PC-3 (cell line): ENCODE data around the gene UNC5B. TPM values are rescaled to one million over a fixed set of nuclear protein-coding genes. Genes with fewer than 3 reads are reported as not detected.

Source experiments
- ATAC-seq: fragments of 200-7000 bp; cut with Tn5 transposase; 2 replicates; pipeline ENCODE4 v1.9.1; 2020; ENCODE audit warnings: mild to moderate bottlenecking, moderate library complexity
- BruUV-seq: library from RNA; stranded (reverse); fragments of 400-500 nt; replicated peaks from 2 replicates; lab custom pipeline; 2021; lab: Mats Ljungman, UMichigan
- CTCF ChIA-PET: fragments of 300-600 bp; sonication (Branson Sonifier 250); formaldehyde crosslinking; loops from one replicate; lab custom pipeline; 2022; ENCODE audit warnings: antibody characterized with exemption; lab: Charles Lee
- POLR2A ChIA-PET: fragments of 300-600 bp; sonication (Branson Sonifier 250); formaldehyde crosslinking; loops from one replicate; lab custom pipeline; 2022; ENCODE audit warnings: antibody characterized with exemption; ENCODE audit not compliant: unreplicated experiment; lab: Charles Lee
- DNase-seq: peaks from one replicate; pipeline ENCODE4 v3.0.0-alpha.2; 2015
- H2AFZ ChIP-seq: fragments of 300-600 bp; sonication (generic); 2 replicates; pipeline ENCODE4 v1.6.0; 2016; ENCODE audit warnings: antibody characterized with exemption, low read length
- H3F3A ChIP-seq: fragments of 300-600 bp; sonication (generic); one replicate; pipeline ENCODE4 v1.6.0; 2017; ENCODE audit warnings: antibody characterized with exemption, low read length, control low read depth, mild to moderate bottlenecking; ENCODE audit not compliant: unreplicated experiment
- H3K27ac ChIP-seq: fragments of 300-600 bp; sonication (generic); 2 replicates; pipeline ENCODE4 v1.5.1; 2016; ENCODE audit warnings: mild to moderate bottlenecking, low read length
- H3K27me3 ChIP-seq: fragments of 300-600 bp; sonication (generic); 2 replicates; pipeline ENCODE4 v1.6.1; 2016; ENCODE audit warnings: low read length, mixed read lengths
- H3K36me3 ChIP-seq: fragments of 300-600 bp; sonication (generic); 2 replicates; pipeline ENCODE4 v1.6.1; 2016; ENCODE audit warnings: low read depth, mixed run types, low read length, mixed read lengths
- H3K4me1 ChIP-seq: fragments of 300-600 bp; sonication (generic); 2 replicates; pipeline ENCODE4 v1.5.1; 2016; ENCODE audit warnings: low read length; ENCODE audit not compliant: insufficient read depth
- H3K4me2 ChIP-seq: fragments of 300-600 bp; sonication (generic); 2 replicates; pipeline ENCODE4 v1.6.0; 2016; ENCODE audit warnings: low read length
- H3K4me3 ChIP-seq: fragments of 300-600 bp; sonication (generic); 2 replicates; pipeline ENCODE4 v1.5.1; 2016; ENCODE audit warnings: mild to moderate bottlenecking, low read length, mixed read lengths
- H3K79me2 ChIP-seq: fragments of 300-600 bp; sonication (generic); 2 replicates; pipeline ENCODE4 v1.6.1; 2017; ENCODE audit warnings: low read length, mixed read lengths
- H3K9ac ChIP-seq: fragments of 300-600 bp; sonication (generic); 2 replicates; pipeline ENCODE4 v1.6.0; 2016; ENCODE audit warnings: mild to moderate bottlenecking, low read length
- H3K9me2 ChIP-seq: fragments of 300-600 bp; sonication (generic); replicated peaks from 2 replicates; pipeline ENCODE4 v1.6.1; 2016; ENCODE audit warnings: mixed run types, low read length, mixed read lengths
- H3K9me3 ChIP-seq: fragments of 300-600 bp; sonication (generic); 2 replicates; pipeline ENCODE4 v1.6.1; 2016; ENCODE audit warnings: low read length, mixed read lengths
- H4K20me1 ChIP-seq: fragments of 300-600 bp; sonication (generic); 2 replicates; pipeline ENCODE4 v1.6.1; 2016; ENCODE audit warnings: low read length, mixed read lengths
- EZH2 ChIP-seq: fragments of 300-600 bp; sonication (generic); IDR thresholded peaks from one replicate; pipeline ENCODE4 v1.6.1; 2017; ENCODE audit warnings: antibody characterized with exemption, mild to moderate bottlenecking, low read length; ENCODE audit not compliant: unreplicated experiment
- EZH2phosphoT487 ChIP-seq: fragments of 300-600 bp; sonication (generic); IDR thresholded peaks from 2 replicates; pipeline ENCODE4 v1.6.1; 2018; ENCODE audit warnings: mild to moderate bottlenecking, antibody characterized with exemption, low read length, borderline replicate concordance
- intact Hi-C: fragments of 100-400 bp; cut with micrococcal nuclease; formaldehyde crosslinking; loops from 2 replicates; pipeline ENCODE4 v1.9.0; 2023
- total RNA-seq: library from RNA; depleted of rRNA; stranded (reverse); fragments of >200 nt; gene quantifications from 2 replicates; pipeline ENCODE4 v1.2.3, GENCODE V29; 2014
- TF ChIP-seq, protein P1 (sequence below): fragments of 300-600 bp; sonication (generic); conservative IDR thresholded peaks from 2 replicates; pipeline ENCODE4 v1.5.1; 2017; ENCODE audit warnings: antibody characterized with exemption, low read depth, mild to moderate bottlenecking, low read length

UNC5B gene
- total RNA-seq, 1 experiment from 2014 or later, result 0.26 TPM

DNA sequence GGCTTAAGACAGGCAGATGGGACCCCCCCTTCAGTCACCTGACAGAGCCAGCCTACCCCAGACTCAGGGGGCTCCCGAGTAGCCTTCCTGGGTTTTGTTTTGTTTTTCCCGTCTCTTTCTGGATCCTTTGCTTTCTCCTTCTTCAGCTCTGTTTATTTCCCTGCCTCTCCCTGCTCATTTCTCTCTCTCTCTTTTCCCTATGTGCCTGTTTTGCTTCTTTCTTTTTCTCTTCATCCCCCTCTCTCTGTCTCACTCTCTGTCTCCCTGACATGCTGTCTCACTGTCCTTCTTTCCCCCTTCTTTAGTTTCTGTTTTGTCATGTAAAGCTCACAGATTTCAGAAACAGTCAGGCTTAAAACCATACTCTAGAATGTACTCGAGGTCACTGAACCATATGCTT, 68.5 kb downstream of the UNC5B start:
- Histone ChIP-seq H3K27me3 (no peaks in the 10 kb centered on the region), H4K20me1 (no peaks in the 10 kb centered on the region), H3K9ac (no peak overlapping the region), H3K9me2 (no peaks in the 10 kb centered on the region), H3K9me3 (no peaks in the 10 kb centered on the region), H3K79me2 (no peaks in the 10 kb centered on the region), H3K36me3 (no peaks in the 10 kb centered on the region), H3F3A (no peaks in the 10 kb centered on the region), H3K4me2 (no peak overlapping the region), H3K4me1 (no peaks in the 10 kb centered on the region), H3K27ac (no peak overlapping the region), H3K4me3 (no peak overlapping the region), H2AFZ (no peak overlapping the region)
- no TSS peak for BruUV-seq
- DNase-seq (no peak), ATAC-seq (no peak)
- ChIA-PET POLR2A (no interaction called here), CTCF (no interaction called here)
- intact Hi-C loops, result no loop called here
- TF ChIP-seq, protein P1, sequence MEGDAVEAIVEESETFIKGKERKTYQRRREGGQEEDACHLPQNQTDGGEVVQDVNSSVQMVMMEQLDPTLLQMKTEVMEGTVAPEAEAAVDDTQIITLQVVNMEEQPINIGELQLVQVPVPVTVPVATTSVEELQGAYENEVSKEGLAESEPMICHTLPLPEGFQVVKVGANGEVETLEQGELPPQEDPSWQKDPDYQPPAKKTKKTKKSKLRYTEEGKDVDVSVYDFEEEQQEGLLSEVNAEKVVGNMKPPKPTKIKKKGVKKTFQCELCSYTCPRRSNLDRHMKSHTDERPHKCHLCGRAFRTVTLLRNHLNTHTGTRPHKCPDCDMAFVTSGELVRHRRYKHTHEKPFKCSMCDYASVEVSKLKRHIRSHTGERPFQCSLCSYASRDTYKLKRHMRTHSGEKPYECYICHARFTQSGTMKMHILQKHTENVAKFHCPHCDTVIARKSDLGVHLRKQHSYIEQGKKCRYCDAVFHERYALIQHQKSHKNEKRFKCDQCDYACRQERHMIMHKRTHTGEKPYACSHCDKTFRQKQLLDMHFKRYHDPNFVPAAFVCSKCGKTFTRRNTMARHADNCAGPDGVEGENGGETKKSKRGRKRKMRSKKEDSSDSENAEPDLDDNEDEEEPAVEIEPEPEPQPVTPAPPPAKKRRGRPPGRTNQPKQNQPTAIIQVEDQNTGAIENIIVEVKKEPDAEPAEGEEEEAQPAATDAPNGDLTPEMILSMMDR, result no peak
- no peak for TF ChIP-seq EZH2phosphoT487
- TF ChIP-seq EZH2, result no peak

DNA sequence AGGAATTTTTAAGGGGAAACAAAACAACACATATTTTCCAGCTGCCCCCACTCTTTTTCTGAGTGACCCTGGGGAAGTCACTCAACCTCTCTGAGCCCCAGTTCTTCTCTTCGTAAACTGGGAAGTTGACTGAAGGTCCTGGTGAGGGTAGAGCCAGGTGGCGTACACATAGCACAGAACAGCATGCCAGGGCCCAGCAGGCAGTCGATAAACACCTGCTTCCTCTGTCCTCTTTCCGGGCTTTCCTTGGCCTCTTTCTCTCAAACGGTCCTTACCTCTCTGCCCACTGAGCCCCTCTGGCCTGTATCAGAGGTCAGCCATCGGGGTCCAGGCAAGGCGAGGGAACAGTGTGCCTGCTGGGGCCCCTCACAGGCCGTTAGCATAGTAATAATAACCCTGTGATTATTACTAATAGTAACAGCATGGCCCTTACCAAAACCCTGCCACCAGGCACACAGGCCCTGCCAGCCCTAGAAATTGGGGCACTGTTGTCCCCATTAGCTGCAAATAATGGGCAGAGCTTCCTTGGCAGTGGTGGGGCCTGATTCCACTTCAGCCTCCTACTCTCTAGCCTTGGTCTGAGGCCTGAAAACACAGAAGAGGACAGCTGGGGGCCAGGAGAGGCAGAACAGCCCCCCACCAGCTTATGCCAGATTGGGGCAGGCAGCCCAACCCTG, 69.4 kb downstream of the UNC5B start:
- no peaks in the 10 kb centered on the region for H4K20me1 ChIP-seq
- CTCF ChIA-PET, result no interaction called here
- ATAC-seq, result no peak

DNA sequence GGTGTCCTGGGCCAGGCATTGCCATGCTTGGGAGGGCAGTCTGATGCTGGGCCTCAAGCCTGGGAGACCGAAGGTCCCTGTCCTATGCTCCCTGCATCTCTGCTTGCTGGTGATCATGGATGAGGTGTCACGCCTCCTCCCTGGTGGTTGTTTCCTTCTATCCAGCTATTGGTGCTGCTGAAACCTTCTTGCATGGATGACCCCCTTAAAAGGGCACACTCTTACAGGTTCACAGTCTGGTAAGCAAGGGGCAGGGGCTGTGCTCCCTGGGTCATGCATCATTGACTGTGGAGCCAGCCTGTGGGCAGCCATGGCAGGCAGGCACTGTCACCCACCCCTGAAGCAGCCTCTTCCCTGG, 69.9 kb downstream of the UNC5B start:
- Histone ChIP-seq H3F3A (no peaks in the 10 kb centered on the region), H3K79me2 (no peaks in the 10 kb centered on the region), H3K4me1 (no peaks in the 10 kb centered on the region), H3K9ac (no peak overlapping the region), H3K36me3 (no peaks in the 10 kb centered on the region), H4K20me1 (no peaks in the 10 kb centered on the region), H3K4me2 (no peak overlapping the region), H3K27ac (no peak overlapping the region), H3K9me3 (no peaks in the 10 kb centered on the region), H3K9me2 (no peaks in the 10 kb centered on the region), H3K4me3 (no peak overlapping the region), H3K27me3 (no peaks in the 10 kb centered on the region), H2AFZ (no peak overlapping the region)
- ChIA-PET POLR2A (no interaction called here), CTCF (no interaction called here)
- intact Hi-C loops, result no loop called here
- TF ChIP-seq, protein P1, result no peak
- TF ChIP-seq EZH2phosphoT487 (no peak), EZH2 (no peak)
- no peak for DNase-seq
- no TSS peak for BruUV-seq
- ATAC-seq, result no peak

More for the DNA sequence above, 69.4 kb downstream of the UNC5B start:
- H3K79me2 ChIP-seq, result no peaks in the 10 kb centered on the region
- POLR2A ChIA-PET, result no interaction called here
- H3K4me2 ChIP-seq, result no peak overlapping the region
- no peaks in the 10 kb centered on the region for H3F3A ChIP-seq
- DNase-seq, result no peak
- TF ChIP-seq EZH2phosphoT487, result no peak
- no peak for TF ChIP-seq EZH2
- TF ChIP-seq, protein P1, result no peak
- H3K36me3 ChIP-seq, result no peaks in the 10 kb centered on the region
- H3K4me3 ChIP-seq, result no peak overlapping the region
- intact Hi-C loops, result no loop called here
- H3K27ac ChIP-seq, result no peak overlapping the region
- H3K9me3 ChIP-seq, result no peaks in the 10 kb centered on the region
- no TSS peak for BruUV-seq
- H3K9ac ChIP-seq, result no peak overlapping the region
- H3K4me1 ChIP-seq, result no peaks in the 10 kb centered on the region
- no peaks in the 10 kb centered on the region for H3K27me3 ChIP-seq
- H2AFZ ChIP-seq, result no peak overlapping the region
- H3K9me2 ChIP-seq, result no peaks in the 10 kb centered on the region
